ENCODE measurements around the gene NOL4L. TPM values are rescaled to one million over a fixed set of nuclear protein-coding genes. Genes with fewer than 3 reads are reported as not detected.

NOL4L gene
- total and polyA plus RNA-seq, 12 donors = 1.5 to 10.1 (median 5.1) TPM

DNA sequence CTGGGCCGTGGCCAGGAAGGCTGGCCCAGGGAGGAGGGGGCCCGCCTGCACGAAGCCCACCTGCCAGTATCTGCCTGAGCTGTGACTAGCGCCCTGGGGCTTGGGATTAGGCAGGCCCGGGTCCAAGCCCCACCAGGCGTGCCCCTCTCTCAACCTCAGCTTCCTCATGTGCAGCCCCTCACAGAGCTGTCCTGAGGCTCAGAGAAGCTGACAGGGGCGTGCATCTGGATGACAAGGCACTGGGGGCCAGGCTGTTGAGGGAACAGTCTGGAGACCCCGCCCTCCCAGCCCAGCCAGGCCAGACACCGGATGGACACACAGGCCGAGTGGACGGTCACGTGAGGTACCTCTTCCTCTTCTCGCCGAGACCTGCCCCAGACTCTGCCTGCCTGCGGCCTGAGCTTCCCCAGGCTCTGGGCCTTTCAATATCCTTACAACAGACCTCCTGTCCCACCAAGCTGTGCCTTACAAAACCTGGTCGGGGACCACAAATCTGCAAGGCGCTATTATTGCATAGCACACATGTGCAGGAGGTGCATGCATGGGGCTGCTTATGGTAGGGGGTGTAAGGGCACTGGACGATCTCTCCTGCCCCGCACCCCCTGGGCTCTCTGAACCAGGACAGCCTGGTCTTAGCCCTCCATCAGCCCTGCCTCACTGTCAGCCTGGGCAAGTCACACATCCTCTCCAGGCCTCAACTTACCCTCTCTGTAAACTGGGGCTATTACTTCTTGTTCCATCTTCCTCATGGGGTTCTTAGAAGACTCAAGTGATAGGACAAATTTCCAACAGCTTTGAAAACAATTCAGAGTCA is 20.0 kb downstream of the NOL4L start:
- Histone ChIP-seq H3K9me3 (no peaks in the 10 kb centered on the region), H3K27ac (peak overlapping the region in 1 of 10 donors; percentile 50)
- ATAC-seq = peak in 7 of 8 donors; percentile 48 to 71 (median 65)

DNA sequence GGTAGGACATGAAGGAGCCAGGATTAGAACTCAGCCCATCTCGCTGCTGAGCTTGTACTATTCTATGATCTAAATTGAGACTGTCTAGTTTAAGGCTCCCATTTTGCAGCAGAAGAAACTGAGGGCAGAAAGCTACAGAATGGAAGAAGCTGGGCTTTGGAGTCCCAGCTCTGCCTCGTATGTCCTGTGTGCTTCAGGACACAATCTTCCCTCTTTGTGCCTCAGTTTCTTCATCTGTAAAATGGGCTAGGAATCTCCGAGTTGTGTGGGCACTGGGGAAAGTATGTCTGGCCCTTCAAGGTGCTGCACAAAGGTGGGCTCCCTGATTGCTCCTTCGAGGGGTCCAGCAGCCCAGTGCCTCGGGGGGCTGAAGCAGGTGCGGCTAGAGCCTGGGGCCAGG is 20.7 kb downstream of the NOL4L start:
- intact Hi-C loops (cut with DNase I) = no loop called here
- DNase-seq (no peak), ATAC-seq (no peak)
- Histone ChIP-seq H3K27me3 (peaks cover 0 to 2% (median 0%) of the 10 kb centered on the region in 7 donors), H3K4me1 (peaks cover 0 to 31% (median 0%) of the 10 kb centered on the region in 9 donors), H3K9me3 (no peaks in the 10 kb centered on the region), H3K27ac (peak overlapping the region in 1 of 10 donors; percentile 50), H3K4me3 (no peak overlapping the region), H3K36me3 (no peaks in the 10 kb centered on the region)
- TF ChIP-seq, protein P1, sequence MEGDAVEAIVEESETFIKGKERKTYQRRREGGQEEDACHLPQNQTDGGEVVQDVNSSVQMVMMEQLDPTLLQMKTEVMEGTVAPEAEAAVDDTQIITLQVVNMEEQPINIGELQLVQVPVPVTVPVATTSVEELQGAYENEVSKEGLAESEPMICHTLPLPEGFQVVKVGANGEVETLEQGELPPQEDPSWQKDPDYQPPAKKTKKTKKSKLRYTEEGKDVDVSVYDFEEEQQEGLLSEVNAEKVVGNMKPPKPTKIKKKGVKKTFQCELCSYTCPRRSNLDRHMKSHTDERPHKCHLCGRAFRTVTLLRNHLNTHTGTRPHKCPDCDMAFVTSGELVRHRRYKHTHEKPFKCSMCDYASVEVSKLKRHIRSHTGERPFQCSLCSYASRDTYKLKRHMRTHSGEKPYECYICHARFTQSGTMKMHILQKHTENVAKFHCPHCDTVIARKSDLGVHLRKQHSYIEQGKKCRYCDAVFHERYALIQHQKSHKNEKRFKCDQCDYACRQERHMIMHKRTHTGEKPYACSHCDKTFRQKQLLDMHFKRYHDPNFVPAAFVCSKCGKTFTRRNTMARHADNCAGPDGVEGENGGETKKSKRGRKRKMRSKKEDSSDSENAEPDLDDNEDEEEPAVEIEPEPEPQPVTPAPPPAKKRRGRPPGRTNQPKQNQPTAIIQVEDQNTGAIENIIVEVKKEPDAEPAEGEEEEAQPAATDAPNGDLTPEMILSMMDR (IDR thresholded peaks at IDR 0.05) = no peak
- 91 to 92% methylated on average over 6 of the region's 6 CpGs for WGBS, 2 donors

More for the DNA sequence above, 20.0 kb downstream of the NOL4L start:
- H3K4me3 ChIP-seq = no peak overlapping the region
- peak; percentile 27 to 48 for DNase-seq
- H3K36me3 ChIP-seq = no peaks in the 10 kb centered on the region
- H3K4me1 ChIP-seq = peaks cover 0 to 37% (median 0%) of the 10 kb centered on the region in 9 donors
- intact Hi-C loops (cut with DNase I) = no loop called here
- TF ChIP-seq, protein P1 (IDR thresholded peaks at IDR 0.05) = no peak
- WGBS, 2 donors = 68 to 73% methylated on average over 15 to 19 of the region's 19 CpGs
- no peaks in the 10 kb centered on the region for H3K27me3 ChIP-seq

DNA sequence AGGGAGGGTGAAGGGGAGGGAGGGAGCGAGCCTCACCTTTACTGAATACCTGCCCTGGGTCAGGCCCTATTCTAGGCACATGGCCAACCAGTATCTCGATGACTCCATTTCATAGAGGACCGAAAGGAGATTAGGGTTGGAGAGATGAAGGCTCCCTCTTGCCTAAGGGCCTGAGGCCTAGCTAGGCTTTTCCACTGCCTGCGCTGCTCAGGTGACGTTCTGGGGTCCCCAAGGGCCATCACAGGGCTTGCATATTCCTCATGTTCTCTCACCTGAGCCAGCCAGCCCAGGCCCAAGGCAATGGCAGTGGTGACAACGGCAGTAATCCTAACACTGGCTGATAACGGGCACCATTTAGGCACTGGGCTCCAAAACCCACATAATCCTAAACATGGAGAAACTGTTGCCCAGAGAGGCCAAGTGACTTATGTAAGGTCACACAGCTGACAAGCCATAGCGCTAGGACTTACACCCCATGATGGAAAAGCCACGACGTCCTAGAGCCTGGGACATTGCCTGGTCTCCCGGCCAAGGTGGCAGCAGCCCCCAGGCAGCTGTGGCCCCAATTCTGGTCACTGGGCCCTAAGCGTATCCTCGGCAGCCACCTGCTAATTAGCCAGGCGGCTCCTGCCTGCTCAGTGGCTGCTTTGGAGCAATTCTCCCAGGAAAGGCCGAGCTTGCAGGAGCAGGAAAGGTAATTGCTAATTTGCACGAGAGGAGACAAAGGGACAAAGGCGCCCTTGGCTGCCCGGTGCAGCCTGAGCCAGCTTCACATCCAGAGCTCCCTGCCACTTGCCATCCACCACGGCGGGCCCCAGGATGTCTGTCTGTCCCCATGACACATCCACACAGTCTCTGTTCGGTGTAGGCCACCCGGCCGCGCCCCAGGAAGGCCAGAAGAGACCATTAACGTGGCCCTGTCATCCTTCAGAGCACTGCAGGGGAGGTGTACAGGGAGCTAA is 21.5 kb downstream of the NOL4L start:
- H3K9me3 ChIP-seq = no peaks in the 10 kb centered on the region
- peaks cover 0 to 7% (median 0%) of the 10 kb centered on the region in 7 donors for H3K27me3 ChIP-seq
- WGBS, 2 donors = 90 to 92% methylated on average over 25 of the region's 25 CpGs
- no peak overlapping the region for H3K27ac ChIP-seq
- intact Hi-C loops (cut with DNase I) = no loop called here
- H3K36me3 ChIP-seq = no peaks in the 10 kb centered on the region
- H3K4me1 ChIP-seq = peaks cover 0 to 30% (median 0%) of the 10 kb centered on the region in 9 donors
- no peak overlapping the region for H3K4me3 ChIP-seq
- no peak for DNase-seq
- TF ChIP-seq, protein P1 (IDR thresholded peaks at IDR 0.05) = no peak
- no peak for ATAC-seq

DNA sequence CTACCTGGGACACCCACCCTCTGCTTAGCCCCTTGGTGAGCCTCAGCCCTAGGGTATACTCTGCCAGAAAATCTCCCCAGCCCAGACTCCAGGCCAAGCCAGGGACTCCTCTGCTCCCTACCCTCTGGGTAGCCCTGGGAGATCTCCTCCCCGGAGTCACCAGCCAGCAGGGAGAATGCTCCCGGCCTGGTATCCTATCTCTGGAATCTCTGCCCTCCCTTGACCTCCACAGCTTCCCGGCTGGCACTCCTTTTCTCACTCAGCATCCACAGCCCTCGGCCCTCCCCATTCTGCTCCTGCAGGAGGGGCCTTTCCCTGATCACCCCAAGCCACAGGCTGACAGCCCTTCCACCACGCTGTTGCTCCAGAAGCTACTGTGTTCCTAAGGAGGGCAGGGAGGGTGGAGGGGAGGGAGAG is 22.6 kb downstream of the NOL4L start:
- Histone ChIP-seq H3K27ac (no peak overlapping the region), H3K9me3 (no peaks in the 10 kb centered on the region), H3K36me3 (no peaks in the 10 kb centered on the region), H3K4me3 (no peak overlapping the region), H3K4me1 (peaks cover 0 to 29% (median 0%) of the 10 kb centered on the region in 9 donors), H3K27me3 (peaks cover 0 to 7% (median 0%) of the 10 kb centered on the region in 7 donors)
- 28 to 35% methylated on average over 5 of the region's 5 CpGs for WGBS, 2 donors
- intact Hi-C loops (cut with DNase I) = no loop called here
- TF ChIP-seq, protein P1 (IDR thresholded peaks at IDR 0.05) = no peak
- ATAC-seq (no peak), DNase-seq (no peak)
